HAP-1 (cell line): ENCODE results near the gene ST3GAL3.

ENCODE experiments used
- DNase-seq, 2 experiments: peaks; one replicate each; pipeline ENCODE4 v3.0.0-alpha.2; 2016 to 2020; ENCODE audit warnings: low spot score in 2 of 2
- H3K27me3 ChIP-seq: fragments of 250-450 bp; sonication (Bioruptor Pico); 2 replicates; pipeline ENCODE4 v1.5.1; 2020; ENCODE audit warnings: low read depth, mild to moderate bottlenecking, moderate library complexity
- H3K36me3 ChIP-seq: fragments of 250-450 bp; sonication (Bioruptor Pico); replicated peaks from 2 replicates; pipeline ENCODE4 v1.5.1; 2020; ENCODE audit warnings: mild to moderate bottlenecking
- H3K4me1 ChIP-seq: fragments of 250-450 bp; sonication (Bioruptor Pico); 2 replicates; pipeline ENCODE4 v1.5.1; 2020; ENCODE audit warnings: mild to moderate bottlenecking
- H3K4me3 ChIP-seq: fragments of 250-450 bp; sonication (Bioruptor Pico); 2 replicates; pipeline ENCODE4 v1.5.1; 2020; ENCODE audit warnings: mild to moderate bottlenecking, moderate library complexity
- H3K9me3 ChIP-seq: fragments of 250-450 bp; sonication (Bioruptor Pico); 2 replicates; pipeline ENCODE4 v1.5.1; 2020; ENCODE audit warnings: mild to moderate bottlenecking, moderate library complexity
- in situ Hi-C: fragments of 300-500 bp; cut with MboI; formaldehyde crosslinking; loops from 3 replicates; pipeline ENCODE4 v1.14.3; 2020; ENCODE audit warnings: low sequenced_read_pairs, inconsistent platforms, mixed read lengths

Gene ST3GAL3

GRCh38 chr1:43707190-43708001 is at the start of gene ST3GAL3:
ST3GAL3 (plus strand) TSS chr1:43707536; CDS start chr1:43736263, 28,727 bp downstream.
- H3K9me3 ChIP-seq, result no peaks in the 10 kb centered on the region
- H3K4me1 ChIP-seq, result peaks cover 5% of the 10 kb centered on the region; the same call in 1 of the 2 replicates
- peak within 1 kb of the TSS; percentile 69 for H3K4me3 ChIP-seq
- peak; percentile 89 to 95 for DNase-seq
- H3K27me3 ChIP-seq, result no peaks in the 10 kb centered on the region
- in situ Hi-C loops, result no loop called here
- peaks cover 32% of the 10 kb centered on the region for H3K36me3 ChIP-seq

DNA sequence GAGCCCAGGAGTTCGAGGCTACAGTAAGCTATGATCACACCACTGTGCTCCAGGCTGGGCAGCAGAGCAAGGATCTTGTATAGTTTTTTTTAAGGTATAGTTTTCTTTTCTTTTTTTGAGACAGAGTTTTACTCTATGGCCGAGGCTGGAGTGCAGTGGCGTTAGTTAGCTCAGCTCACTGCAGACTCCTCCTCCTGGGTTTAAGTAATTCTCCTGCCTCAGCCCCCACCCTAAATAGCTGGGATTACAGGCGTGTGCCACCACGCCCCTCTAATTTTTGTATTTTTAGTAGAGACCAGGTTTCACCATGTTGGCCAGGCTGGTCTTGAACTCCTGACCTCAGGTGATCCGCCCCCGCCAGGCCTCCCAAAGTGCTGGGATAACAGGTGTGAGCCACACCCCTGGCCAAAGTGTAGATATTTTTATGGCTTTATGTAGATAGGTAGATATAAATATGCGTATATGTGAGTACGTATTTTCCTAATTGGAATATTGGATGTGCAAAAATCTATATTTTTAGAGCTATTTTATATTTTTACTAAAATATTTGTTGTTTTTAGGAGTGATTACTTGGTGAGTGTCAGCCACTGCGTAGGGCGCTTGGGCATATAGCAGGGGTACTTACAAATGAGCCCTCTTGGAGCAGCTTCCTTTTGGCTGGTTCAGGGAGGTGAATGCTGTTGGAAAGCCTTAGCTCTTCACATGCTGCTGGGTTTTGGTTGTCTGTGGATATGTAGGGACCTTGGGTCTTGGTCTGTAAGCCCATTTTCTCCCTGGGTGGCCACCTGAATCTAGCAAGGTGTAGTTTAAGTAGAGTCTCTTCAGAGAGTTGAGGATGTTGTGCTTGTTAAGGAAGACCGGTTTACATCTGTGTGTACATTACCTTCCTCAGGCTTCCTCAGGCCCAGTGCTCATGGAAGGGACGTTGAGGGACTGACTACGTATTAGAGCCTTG is 47.8 kb upstream of the ST3GAL3 start:
- DNase-seq, result no peak
- Histone ChIP-seq H3K9me3 (no peaks in the 10 kb centered on the region), H3K27me3 (no peaks in the 10 kb centered on the region), H3K36me3 (peaks cover 88% of the 10 kb centered on the region), H3K4me3 (no peak overlapping the region), H3K4me1 (peaks cover 10% of the 10 kb centered on the region)
- in situ Hi-C loops, result no loop called here

DNA sequence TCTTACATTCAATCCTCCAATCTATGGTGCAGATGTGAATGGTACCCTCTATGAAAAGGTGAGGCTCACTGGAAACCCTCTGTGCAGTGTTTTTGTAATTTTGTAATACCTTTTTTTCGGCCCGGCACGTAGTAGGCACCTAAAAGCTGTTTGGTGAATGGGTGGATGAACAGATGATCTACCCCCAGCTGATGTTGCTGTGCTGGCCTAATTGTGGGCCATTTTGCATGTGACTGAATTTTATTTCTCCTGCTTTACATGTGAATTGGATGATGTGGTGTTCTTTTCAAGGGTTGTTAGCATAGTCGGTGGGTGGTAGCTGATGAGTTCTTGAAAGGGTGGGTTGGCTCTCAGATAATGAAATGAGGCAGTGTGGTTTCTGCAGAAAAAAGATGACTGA is 47.0 kb upstream of the ST3GAL3 start:
- peaks cover 10% of the 10 kb centered on the region for H3K4me1 ChIP-seq
- no peaks in the 10 kb centered on the region for H3K9me3 ChIP-seq
- H3K4me3 ChIP-seq, result no peak overlapping the region
- in situ Hi-C loops, result no loop called here
- peak; percentile 37 to 65 for DNase-seq
- H3K36me3 ChIP-seq, result peaks cover 88% of the 10 kb centered on the region
- no peaks in the 10 kb centered on the region for H3K27me3 ChIP-seq

GRCh38 chr1:43664369-43664768 is 43.0 kb upstream of the ST3GAL3 start:
- Histone ChIP-seq H3K27me3 (no peaks in the 10 kb centered on the region), H3K9me3 (no peaks in the 10 kb centered on the region), H3K4me1 (peaks cover 10% of the 10 kb centered on the region), H3K36me3 (peaks cover 92% of the 10 kb centered on the region), H3K4me3 (no peak overlapping the region)
- in situ Hi-C loops, result no loop called here
- DNase-seq, result no peak

DNA sequence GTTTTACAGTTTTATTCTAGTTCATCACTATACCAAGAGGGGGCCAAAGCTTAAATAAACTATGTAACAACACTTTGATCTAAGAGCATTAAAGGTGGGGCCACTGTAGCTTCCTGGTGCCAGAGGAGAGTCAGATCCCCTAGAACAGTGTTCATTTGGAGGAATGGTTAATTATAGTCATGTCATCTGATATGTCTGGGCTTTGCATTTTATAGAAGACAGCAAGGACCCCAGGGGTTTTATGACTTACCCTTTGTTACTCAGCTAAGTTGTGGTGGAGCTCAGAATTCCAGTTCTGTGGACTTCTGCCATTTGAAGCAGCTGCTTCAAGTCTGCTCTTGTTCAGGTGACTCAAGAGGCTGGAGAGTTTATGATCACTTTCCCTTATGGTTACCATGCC is 40.7 kb upstream of the ST3GAL3 start:
- Histone ChIP-seq H3K27me3 (no peaks in the 10 kb centered on the region), H3K36me3 (peaks cover 99% of the 10 kb centered on the region)

DNA sequence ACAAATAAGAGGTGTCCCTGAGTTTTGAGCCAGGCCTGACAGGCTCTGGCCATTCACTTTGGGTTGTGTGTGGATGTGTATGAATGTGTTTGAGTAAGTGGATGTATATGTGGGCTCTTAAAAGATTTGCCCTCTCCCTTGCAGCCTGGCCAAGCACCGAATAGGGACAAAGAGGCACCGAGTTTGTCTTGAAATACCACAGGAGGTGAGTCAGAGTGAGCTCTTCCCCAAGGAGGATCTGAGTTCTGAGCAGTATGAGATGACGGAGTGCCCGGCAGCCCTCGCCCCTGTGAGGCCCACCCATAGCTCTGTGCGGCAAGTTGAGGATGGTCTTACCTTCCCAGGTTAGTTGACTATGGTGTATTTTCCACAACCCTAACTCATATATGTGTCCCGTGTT is 38.4 kb upstream of the ST3GAL3 start:
- H3K27me3 ChIP-seq, result no peaks in the 10 kb centered on the region
- DNase-seq, result no peak

More for the DNA sequence above, 40.7 kb upstream of the ST3GAL3 start:
- Histone ChIP-seq H3K4me3 (no peak overlapping the region), H3K4me1 (no peaks in the 10 kb centered on the region), H3K9me3 (no peaks in the 10 kb centered on the region)
- no peak for DNase-seq
- in situ Hi-C loops, result no loop called here

GRCh38 chr1:43669878-43670277 is 37.5 kb upstream of the ST3GAL3 start:
- Histone ChIP-seq H3K9me3 (no peaks in the 10 kb centered on the region), H3K4me1 (no peaks in the 10 kb centered on the region), H3K36me3 (peaks cover 96% of the 10 kb centered on the region), H3K4me3 (no peak overlapping the region), H3K27me3 (no peaks in the 10 kb centered on the region)
- DNase-seq, result no peak
- in situ Hi-C loops, result no loop called here

More for the DNA sequence above, 38.4 kb upstream of the ST3GAL3 start:
- no peak overlapping the region for H3K4me3 ChIP-seq
- H3K9me3 ChIP-seq, result no peaks in the 10 kb centered on the region
- H3K4me1 ChIP-seq, result no peaks in the 10 kb centered on the region
- H3K36me3 ChIP-seq, result peaks cover 96% of the 10 kb centered on the region
- in situ Hi-C loops, result no loop called here

DNA sequence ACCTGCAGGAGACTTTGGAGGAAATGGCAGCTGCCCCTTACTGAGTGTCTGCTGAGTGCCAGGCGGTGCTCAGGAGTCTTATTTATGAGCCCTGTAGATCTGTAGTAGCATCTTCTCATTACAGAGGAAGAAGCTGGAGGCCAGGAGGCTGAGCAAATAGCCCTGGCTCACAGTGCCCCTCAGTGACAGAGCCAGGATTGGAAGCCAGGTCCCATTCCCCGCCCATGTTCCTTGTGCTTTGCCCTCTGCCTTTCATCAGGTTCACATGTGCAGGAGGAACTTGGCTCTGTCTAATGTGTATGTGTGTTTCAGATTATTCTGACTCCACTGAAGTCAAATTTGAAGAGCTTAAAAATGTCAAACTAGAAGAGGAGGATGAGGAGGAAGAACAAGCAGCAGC is 36.1 kb upstream of the ST3GAL3 start:
- H3K4me1 ChIP-seq, result no peaks in the 10 kb centered on the region
- no peak for DNase-seq
- peaks cover 86% of the 10 kb centered on the region for H3K36me3 ChIP-seq
- H3K9me3 ChIP-seq, result no peaks in the 10 kb centered on the region
- H3K27me3 ChIP-seq, result no peaks in the 10 kb centered on the region
- no peak overlapping the region for H3K4me3 ChIP-seq
- in situ Hi-C loops, result no loop called here

DNA sequence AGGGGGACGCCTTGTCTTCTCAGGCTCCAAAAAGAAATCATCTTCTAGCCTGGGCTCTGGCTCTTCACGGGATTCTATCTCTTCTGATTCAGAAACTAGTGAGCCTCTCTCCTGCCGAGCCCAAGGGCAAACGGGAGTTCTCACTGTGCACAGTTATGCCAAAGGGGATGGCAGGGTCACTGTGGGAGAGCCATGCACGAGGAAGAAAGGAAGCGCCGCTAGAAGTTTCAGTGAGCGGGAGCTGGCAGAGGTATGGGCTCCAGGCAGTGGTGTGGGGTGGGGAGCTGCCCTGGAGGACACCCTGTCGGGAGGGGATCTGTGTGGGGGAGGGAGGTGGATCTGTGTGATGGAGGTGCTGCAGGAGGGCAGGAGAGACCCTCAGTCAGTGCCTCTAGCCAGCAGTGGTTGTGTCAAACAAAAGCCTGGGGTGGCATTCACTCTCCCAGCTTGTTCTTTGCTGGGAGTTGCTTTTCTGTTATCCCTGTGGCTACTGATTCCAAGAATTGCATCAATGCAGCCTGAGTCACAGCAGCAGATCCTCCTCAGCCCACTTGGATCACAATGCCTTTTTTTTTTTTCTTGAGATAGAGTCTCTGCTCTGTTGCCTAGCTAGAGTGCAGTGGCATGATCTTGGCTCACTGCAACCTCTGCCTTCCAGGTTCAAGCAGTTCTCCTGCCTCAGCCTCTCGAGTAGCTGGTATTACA is 35.6 kb upstream of the ST3GAL3 start:
- in situ Hi-C loops, result no loop called here
- H3K27me3 ChIP-seq, result no peaks in the 10 kb centered on the region
- H3K4me3 ChIP-seq, result no peak overlapping the region
- H3K9me3 ChIP-seq, result no peaks in the 10 kb centered on the region
- H3K36me3 ChIP-seq, result peaks cover 85% of the 10 kb centered on the region
- H3K4me1 ChIP-seq, result no peaks in the 10 kb centered on the region
- no peak for DNase-seq

DNA sequence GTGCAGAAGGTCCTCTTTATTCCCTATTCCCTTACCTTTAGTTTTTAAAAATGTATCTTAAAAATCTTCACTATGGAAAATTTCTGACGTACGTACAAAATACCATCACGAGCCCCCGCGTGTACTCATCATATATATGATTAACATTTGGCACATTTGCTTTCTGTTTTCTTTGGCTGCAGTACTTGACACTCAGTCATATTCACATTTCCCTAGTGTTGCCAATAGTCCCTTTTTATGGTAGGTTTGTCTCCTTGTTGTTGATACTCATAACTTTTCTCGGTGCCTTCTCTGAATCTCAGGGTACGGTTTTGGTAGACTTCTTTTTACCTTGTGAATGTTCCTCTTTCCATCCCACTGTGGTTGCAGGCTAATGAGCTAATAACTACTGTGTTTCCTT is 34.1 kb upstream of the ST3GAL3 start:
- peaks cover 76% of the 10 kb centered on the region for H3K36me3 ChIP-seq
- in situ Hi-C loops, result no loop called here

GRCh38 chr1:43678940-43679339 is 28.4 kb upstream of the ST3GAL3 start:
- no peaks in the 10 kb centered on the region for H3K27me3 ChIP-seq
- H3K36me3 ChIP-seq, result peaks cover 59% of the 10 kb centered on the region
- H3K4me3 ChIP-seq, result no peak overlapping the region
- H3K9me3 ChIP-seq, result no peaks in the 10 kb centered on the region
- DNase-seq, result no peak
- in situ Hi-C loops, result no loop called here
- H3K4me1 ChIP-seq, result no peaks in the 10 kb centered on the region

More for the DNA sequence above, 34.1 kb upstream of the ST3GAL3 start:
- DNase-seq, result no peak
- Histone ChIP-seq H3K27me3 (no peaks in the 10 kb centered on the region), H3K4me1 (no peaks in the 10 kb centered on the region), H3K4me3 (no peak overlapping the region), H3K9me3 (no peaks in the 10 kb centered on the region)

GRCh38 chr1:43683560-43683959 is 23.8 kb upstream of the ST3GAL3 start:
- DNase-seq, result no peak
- Histone ChIP-seq H3K9me3 (no peaks in the 10 kb centered on the region), H3K4me3 (no peak overlapping the region), H3K36me3 (peaks cover 71% of the 10 kb centered on the region), H3K27me3 (no peaks in the 10 kb centered on the region), H3K4me1 (no peaks in the 10 kb centered on the region)
- in situ Hi-C loops, result no loop called here

GRCh38 chr1:43686801-43687200 is 20.5 kb upstream of the ST3GAL3 start:
- in situ Hi-C loops, result no loop called here
- Histone ChIP-seq H3K36me3 (peaks cover 82% of the 10 kb centered on the region), H3K27me3 (no peaks in the 10 kb centered on the region), H3K9me3 (no peaks in the 10 kb centered on the region), H3K4me3 (no peak overlapping the region), H3K4me1 (peaks cover 2% of the 10 kb centered on the region; the same call in 1 of the 2 replicates)
- no peak for DNase-seq
